HepG2 (cell line): ENCODE data around the gene CRY1. TPM values are rescaled to one million over a fixed set of nuclear protein-coding genes. Genes with fewer than 3 reads are reported as not detected.

ENCODE experiments used
- ARID2 ChIP-seq: sonication (generic); formaldehyde crosslinking; IDR thresholded peaks from 2 replicates; pipeline ENCODE4 v1.8.1; 2022; ENCODE audit warnings: mild to moderate bottlenecking, missing genetic modification reagents, borderline replicate concordance
- ATF2 ChIP-seq: sonication (generic); formaldehyde crosslinking; IDR thresholded peaks from 2 replicates; pipeline ENCODE4 v1.4.0; 2020; ENCODE audit warnings: missing genetic modification reagents
- EEA1 ChIP-seq: sonication (generic); formaldehyde crosslinking; IDR thresholded peaks from 2 replicates; pipeline ENCODE4 v1.5.1; 2020; ENCODE audit warnings: mild to moderate bottlenecking, missing genetic modification reagents, borderline replicate concordance
- GRHL1 ChIP-seq: sonication (generic); formaldehyde crosslinking; conservative IDR thresholded peaks from 2 replicates; pipeline ENCODE4 v1.8.0; 2022; ENCODE audit warnings: missing genetic modification reagents
- HNRNPK ChIP-seq: fragments of 200-400 bp; formaldehyde crosslinking; IDR thresholded peaks from 2 replicates; pipeline ENCODE4 v1.6.1; 2018; ENCODE audit warnings: low read length, low read depth, moderate library complexity, mild to moderate bottlenecking; ENCODE audit not compliant: poor library complexity, severe bottlenecking
- MED13 ChIP-seq: sonication (generic); formaldehyde crosslinking; IDR thresholded peaks from 2 replicates; pipeline ENCODE4 v1.5.0; 2020; ENCODE audit warnings: missing genetic modification reagents
- PCBP1 ChIP-seq: fragments of 200-400 bp; formaldehyde crosslinking; IDR thresholded peaks from 2 replicates; pipeline ENCODE4 v1.6.1; 2017; ENCODE audit warnings: mild to moderate bottlenecking, low read depth, low read length, borderline replicate concordance
- TBL1XR1 ChIP-seq: fragments of 150-350 bp; IDR thresholded peaks from 2 replicates; pipeline ENCODE4 v1.6.1; 2014; ENCODE audit warnings: borderline replicate concordance, low read length; ENCODE audit not compliant: partially characterized antibody
- THAP8 ChIP-seq: sonication (generic); formaldehyde crosslinking; IDR thresholded peaks from 2 replicates; pipeline ENCODE4 v1.5.1; 2020; ENCODE audit warnings: missing genetic modification reagents, mild to moderate bottlenecking, borderline replicate concordance
- WIZ ChIP-seq: sonication (generic); formaldehyde crosslinking; IDR thresholded peaks from 2 replicates; pipeline ENCODE4 v1.5.1; 2020; ENCODE audit warnings: mild to moderate bottlenecking, missing genetic modification reagents
- ZFAT ChIP-seq: sonication (generic); formaldehyde crosslinking; conservative IDR thresholded peaks from 2 replicates; pipeline ENCODE4 v1.8.1; 2023; ENCODE audit warnings: missing genetic modification reagents, inconsistent platforms
- ZFP36L2 ChIP-seq: sonication (generic); formaldehyde crosslinking; IDR thresholded peaks from 2 replicates; pipeline ENCODE4 v1.4.0; 2020; ENCODE audit warnings: missing genetic modification reagents
- ZNF383 ChIP-seq: sonication (generic); formaldehyde crosslinking; IDR thresholded peaks from 2 replicates; pipeline ENCODE4 v1.4.0; 2020; ENCODE audit warnings: missing genetic modification reagents, mild to moderate bottlenecking, borderline replicate concordance
- ZNF407 ChIP-seq: sonication (generic); formaldehyde crosslinking; IDR thresholded peaks from one replicate; pipeline ENCODE4 v1.5.1; 2020; ENCODE audit warnings: mild to moderate bottlenecking, missing genetic modification reagents; ENCODE audit errors: not compliant biosample characterization
- ZNF563 ChIP-seq: sonication (generic); formaldehyde crosslinking; IDR thresholded peaks from 2 replicates; pipeline ENCODE4 v1.8.0; 2022; ENCODE audit warnings: mild to moderate bottlenecking, moderate library complexity, missing genetic modification reagents
- ZNF616 ChIP-seq: sonication (generic); formaldehyde crosslinking; IDR thresholded peaks from 2 replicates; pipeline ENCODE4 v1.5.0; 2020; ENCODE audit warnings: low read depth, mild to moderate bottlenecking, missing genetic modification reagents
- ZNF746 ChIP-seq: sonication (generic); formaldehyde crosslinking; IDR thresholded peaks from 2 replicates; pipeline ENCODE4 v1.8.0; 2022; ENCODE audit warnings: mild to moderate bottlenecking, missing genetic modification reagents
- polyA plus RNA-seq, 8 experiments: library from polyadenylated mRNA; depleted of rRNA in 3 of 8; stranded (reverse) in 7 of 8; unstranded in 1 of 8; fragments of >200 nt; fragmentation: Illumina TruSeq in 4 of 8; extraction: Trizol in 4 of 8; gene quantifications; 2 replicates each; pipeline versions ENCODE4 v1.2.1 to v1.2.3, GENCODE V29; 2011 to 2016; ENCODE audit warnings: low read depth in 4 of 8, missing spikeins in 1 of 8, mixed read lengths in 1 of 8; ENCODE audit not compliant: insufficient read depth in 1 of 8
- total RNA-seq, 5 experiments: library from RNA; depleted of rRNA; stranded (reverse); fragments of >200 nt; fragmentation: Illumina TruSeq; extraction: Trizol; gene quantifications; 2 replicates each; pipeline ENCODE4 v1.2.3, GENCODE V29; 2016; ENCODE audit warnings: low read depth in 1 of 5

CRY1 gene
- total and polyA plus RNA-seq, 2 of the 13 experiments (the other 11 are each of a cell fraction or from before 2014, with no cell fraction given), result 11.4 to 13.9 TPM

GRCh38 chr12:107092669-107093416 lies 506 bp downstream of the CRY1 start (continued):
- no peak for TF ChIP-seq PCBP1
- TF ChIP-seq ATF2, result no peak
- peak; percentile 47; the same call in 1 of the 2 replicates for TF ChIP-seq MED13 (CRISPR knock-in tag)
- no peak; the same call in 1 of the 2 replicates for TF ChIP-seq ZNF563 (CRISPR knock-in tag)
- TF ChIP-seq ZNF383 (CRISPR knock-in tag), result no peak
- TF ChIP-seq GRHL1 (CRISPR knock-in tag), result no peak
- peak; percentile 15 for TF ChIP-seq HNRNPK
- no peak for TF ChIP-seq ZFP36L2 (CRISPR knock-in tag)
- 0 out of 2 replicates have a peak, but pooled peaks have one; percentile 37 for TF ChIP-seq ZNF746 (CRISPR knock-in tag)
- TF ChIP-seq ZNF616 (CRISPR knock-in tag), result no peak
- TF ChIP-seq WIZ, result no peak
- no peak for TF ChIP-seq EEA1
- TF ChIP-seq THAP8, result no peak
- no peak for TF ChIP-seq ZFAT (CRISPR knock-in tag)
- peak; percentile 28 for TF ChIP-seq ZNF407
- no peak for TF ChIP-seq ARID2 (CRISPR knock-in tag)
- no peak for TF ChIP-seq TBL1XR1
